SW 1271 (cell line): ENCODE measurements around the gene UNC119.

Experiments
- DNase-seq, 2 experiments: peaks; one replicate each; lab custom pipeline; 2025; lab: John Stamatoyannopoulos, UW

The UNC119 gene

DNA sequence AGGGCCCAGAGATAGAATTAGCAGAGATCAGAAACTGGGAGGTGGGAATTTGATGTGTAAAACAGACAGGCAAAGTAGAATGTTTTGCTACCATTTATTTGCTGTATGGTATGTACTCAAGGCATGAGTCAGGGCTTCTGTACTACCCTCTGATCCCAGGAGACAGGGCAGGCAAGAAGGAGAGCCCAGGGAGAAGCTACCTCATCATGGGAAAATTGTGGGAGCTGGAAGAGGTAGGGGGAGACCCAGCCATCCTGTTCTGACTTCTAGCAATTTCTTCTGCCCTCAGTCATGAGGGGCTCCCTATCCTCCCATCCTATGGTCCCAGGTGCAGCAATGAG lies 20.6 kb upstream of the UNC119 start:
- DNase-seq = no peak

DNA sequence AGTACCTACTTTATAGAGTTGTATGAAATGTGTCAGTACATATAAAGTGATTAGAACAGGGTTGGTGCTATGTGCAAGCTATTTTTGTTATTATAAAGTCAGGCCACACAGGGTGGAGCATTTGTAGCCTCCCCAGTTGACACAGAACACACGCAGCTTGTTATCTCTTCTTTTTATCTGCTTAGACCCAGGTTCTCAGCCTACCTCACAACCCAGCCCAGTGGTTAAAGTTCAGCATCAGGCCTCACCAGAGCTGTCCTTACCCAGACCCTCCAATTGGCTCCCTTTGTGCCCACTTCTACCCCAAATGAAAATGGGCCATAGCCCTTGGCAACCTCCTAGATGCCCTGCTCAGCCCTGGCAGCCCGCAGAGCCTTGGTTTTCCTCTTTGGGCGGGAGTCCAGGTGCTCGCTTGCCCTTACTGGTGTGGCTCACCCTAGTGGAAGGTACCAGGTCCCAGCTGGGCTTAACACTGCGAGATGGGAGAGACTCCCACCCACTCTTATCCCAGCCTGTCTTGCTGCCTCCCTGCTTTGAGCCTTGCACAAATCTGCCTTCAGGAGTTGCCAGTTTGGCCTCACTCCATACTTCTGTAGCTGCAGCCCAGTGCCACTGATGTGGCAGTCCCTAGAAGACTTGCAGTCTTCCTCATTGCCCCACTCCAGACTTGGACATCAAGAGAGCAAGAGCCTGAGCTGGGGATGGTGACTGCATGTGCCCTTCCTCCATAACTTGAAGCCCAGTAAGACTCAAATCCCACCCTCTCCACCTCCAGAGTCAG lies 20.0 kb upstream of the UNC119 start:
- no peak for DNase-seq

DNA sequence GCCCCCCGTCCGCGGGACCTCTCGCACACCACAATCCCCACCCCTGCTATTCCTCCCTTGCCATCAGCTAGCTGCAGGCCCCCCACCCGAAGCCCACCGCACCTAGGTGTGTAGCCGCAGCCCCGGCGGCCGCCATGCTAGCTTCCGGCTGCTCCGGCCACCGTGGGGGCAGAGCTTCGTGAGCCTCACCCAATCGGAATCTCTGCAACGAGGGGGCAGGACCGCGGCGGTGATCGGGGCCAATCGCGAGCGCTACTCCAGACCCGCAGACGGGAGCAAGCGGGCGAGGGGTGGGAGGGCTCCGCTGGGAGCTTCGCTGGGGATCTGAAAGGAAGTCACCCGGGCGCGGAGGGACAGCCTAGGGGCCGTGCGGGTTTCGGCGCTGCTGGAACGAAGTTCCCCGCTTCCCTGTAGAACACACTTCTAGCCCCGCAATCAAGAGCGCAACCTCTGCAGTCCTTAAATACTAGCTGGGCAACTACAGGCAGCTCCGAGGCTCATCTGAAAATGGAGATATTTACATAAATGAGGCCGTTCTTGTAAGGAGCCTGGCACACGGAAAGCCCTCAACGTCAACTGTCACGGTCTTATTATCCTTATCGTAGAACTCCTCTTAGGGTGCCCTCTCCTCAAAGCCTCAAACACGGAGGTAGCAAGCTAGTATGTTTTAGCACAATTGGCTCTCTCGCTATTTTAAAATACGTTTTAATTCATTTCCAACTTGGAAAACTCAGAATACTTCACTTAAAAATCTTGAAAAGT lies 19.1 kb upstream of the UNC119 start, which contains the start of gene PIGS:
Gene PIGS (minus strand): TSS at position 164 of the 762 bp plus-strand sequence. CDS start 28 bp downstream, at position 136.
- peak; percentile 74 to 91 for DNase-seq

DNA sequence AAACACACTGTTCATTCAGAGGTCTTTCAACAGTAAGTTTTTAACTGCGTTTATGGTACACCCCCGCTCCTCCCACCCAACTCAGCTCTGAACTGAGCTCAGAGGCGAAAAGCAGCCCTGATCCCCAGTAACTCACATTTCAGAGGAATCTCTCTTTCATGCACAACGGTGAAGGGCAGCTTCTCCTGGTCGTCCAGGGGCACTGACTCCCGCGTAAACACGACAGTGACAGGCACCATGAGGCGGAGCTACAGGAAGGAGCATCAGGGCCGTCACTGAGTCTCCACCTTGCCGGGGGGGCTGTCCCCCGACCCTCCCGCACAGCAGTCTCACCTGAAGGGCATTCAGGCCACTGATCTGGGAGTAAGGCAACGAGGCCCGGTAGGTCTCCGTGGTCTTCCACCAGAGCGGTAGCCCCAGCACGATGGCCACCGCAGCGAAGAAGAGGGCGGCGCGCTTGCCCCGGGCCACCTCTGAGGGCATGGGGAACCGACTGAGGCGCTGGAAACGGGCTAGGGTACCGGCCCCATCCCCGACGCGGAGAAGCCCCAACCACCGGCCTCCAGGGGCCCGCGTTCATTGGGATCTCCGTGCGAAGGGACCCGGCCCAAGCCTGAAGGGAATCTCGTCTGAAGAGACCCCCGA lies 18.4 kb upstream of the UNC119 start:
- DNase-seq = peak in 1 of 2 experiments; percentile 15

DNA sequence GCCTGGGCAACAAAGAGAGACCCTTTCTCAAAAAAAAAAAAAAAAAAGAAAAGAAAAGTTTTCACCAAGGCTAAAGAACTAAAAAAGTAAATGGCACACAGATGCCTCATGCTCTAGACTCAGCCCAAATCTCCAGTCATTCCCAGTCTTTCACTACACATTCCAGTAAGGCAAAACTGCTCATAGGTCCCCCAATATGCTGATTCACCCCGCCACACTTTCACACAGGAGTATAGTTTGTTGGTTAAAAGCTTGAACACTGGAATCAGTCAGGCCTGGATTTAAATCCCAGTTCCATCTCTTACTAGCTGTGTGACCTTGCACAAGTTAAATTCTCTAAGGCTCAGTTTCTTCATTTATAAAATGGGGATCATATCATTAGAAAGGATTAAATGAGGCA lies 17.0 kb upstream of the UNC119 start:
- no peak for DNase-seq

DNA sequence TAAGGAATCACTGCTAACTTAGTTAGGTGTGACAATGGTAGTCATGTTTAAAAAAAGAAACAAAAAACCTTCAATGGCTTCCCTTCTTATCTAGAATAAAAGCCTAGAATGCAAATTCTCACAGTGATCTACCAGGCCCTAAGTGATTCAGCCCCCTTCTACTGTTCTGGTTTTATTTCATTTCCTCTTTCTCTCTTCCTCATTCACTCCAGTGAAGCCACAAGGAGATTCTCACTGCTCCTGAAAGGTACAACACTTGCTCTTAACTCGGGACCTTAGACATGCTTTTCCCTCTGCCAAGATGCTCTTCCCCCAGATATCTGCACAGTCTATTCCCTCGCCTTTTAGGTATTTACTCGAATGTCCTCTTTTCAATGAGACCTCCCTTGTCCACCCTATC lies 15.2 kb upstream of the UNC119 start:
- no peak for DNase-seq

DNA sequence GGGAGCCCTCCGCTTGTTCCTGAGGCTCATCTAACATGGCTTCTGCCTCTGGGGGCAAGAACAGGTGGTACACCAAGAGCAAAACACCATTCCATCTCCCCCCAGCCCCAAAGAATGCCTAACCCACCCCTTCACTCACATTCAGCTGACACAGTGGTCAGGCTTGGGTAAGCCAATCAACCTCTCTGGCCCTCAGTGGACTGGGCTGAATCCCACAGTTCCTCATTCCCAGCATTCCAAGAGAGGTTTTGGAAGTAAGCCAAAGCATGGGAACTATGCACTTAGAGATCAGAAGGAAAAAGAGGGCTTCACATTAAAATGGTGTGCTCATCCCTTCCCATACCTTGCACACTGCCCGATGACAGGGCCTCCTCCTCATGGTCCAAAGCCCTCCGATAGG lies 11.1 kb upstream of the UNC119 start:
- DNase-seq = peak in 1 of 2 experiments; percentile 21

DNA sequence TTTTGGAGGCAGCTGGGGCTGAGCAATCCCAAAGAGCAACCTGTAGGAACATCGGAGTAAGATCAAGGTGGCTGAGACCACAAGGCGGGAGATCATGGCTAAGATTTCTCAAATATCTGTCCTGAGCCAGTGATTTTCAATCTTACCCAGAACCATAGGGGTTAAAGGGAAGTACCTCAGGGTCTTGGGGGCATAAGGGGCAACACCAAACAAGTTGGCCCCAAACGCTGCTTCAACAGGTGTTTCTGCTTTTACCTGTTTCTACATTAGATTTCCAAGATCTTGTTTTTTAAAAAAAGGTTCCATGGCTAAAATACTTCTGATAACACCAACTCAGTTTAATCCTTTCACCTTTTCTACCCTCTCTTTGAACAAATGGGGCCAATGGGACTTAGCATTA lies 2.6 kb upstream of the UNC119 start:
- DNase-seq = no peak

DNA sequence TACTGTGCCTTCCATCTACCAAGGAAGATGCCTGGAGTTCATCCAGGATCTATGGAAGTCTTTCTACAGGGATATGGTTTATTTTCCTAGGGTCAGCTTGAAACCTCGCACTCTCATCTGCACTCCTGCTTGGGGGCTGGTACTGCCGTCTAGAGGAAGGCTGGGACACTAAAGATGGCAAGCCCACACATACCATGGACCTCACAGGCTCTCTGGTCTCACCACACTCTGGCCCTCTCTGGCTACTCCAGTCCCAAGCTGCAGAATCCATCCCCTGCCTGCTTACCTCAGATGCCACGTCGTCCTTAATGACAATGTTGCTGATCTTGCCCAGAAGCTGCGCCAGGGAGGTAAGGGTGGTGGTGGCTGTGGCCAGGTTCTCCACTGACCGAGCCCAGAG lies 2.1 kb upstream of the UNC119 start:
- DNase-seq = no peak

DNA sequence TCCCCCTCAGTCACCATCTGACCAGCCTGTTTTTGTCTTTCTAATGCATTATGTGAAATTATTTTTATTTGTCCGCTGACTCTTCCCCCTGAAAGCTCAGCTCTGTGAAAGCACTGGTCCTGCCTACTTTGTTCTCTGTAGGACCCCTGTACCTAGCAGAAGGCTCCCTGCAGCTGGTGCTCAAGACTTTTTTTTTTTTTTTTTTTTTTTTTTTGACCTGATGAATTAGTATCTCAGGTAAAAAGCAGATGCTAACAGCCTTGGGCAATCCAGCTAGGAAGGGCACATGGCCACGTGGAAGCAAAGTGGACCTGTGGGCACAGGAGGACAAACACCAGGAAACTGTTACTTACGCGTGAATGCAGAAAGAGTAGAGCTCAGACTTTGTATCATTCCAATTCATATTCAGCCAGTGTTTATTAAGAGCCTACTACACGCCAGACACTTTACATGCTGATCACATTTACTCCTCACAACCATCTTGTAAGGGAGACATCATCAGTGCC lies 629 bp upstream of the UNC119 start:
- DNase-seq = no peak

DNA sequence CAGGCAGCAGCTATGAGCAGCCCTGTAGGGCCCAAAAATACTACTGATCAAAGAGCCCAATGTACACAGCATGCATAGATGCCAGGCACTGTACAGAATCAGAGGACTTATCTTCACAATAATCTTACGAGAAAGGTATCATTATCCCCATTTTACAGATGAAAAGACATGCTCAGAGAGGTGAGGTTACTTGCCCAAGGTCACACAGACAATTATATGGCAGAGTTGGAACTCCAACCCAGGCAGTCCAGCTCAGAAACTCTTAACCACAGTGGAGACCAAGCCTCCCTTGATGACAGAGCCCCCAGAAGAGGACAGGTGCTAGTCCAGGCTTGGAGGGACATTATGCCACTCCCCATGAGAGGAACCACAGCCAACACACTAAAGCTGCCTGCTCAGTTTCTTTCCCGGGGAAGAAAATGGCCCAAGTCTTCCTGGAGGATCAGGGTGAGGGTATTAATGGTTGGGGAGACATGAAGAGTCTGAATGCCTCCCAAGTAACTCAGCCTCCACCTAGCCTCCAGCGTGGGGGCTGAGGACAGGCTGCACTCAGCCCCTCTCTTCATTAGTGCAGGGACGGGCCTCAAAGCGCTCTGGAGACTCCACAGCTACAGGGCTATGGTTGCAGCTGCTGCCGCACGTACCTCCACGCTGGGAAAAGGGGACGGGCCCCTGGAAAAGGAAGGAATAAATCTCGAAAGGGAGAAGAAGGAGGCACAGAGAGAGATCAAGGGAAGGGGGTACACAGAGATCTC lies 826 bp downstream of the UNC119 start:
- DNase-seq = no peak

DNA sequence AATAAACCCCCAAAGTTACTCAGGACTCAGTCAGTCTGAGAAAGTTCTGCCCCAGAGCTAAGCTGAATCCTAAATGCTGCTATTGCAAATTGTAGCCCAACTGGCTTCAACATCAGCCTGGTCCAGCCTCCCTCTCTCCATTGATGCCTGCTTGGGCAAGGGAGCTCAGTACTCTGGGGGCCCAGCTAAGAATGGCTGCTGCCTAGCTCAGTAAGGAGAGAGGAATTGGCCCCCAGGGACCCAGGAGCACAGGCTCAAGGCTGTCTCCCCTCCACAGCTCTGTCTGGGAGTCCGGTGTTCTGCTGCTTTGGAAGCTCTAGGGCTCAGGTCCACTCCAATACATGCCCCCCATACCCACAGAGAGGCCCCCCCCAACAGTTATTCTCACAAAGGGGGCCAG lies 1.6 kb downstream of the UNC119 start:
- DNase-seq = no peak

DNA sequence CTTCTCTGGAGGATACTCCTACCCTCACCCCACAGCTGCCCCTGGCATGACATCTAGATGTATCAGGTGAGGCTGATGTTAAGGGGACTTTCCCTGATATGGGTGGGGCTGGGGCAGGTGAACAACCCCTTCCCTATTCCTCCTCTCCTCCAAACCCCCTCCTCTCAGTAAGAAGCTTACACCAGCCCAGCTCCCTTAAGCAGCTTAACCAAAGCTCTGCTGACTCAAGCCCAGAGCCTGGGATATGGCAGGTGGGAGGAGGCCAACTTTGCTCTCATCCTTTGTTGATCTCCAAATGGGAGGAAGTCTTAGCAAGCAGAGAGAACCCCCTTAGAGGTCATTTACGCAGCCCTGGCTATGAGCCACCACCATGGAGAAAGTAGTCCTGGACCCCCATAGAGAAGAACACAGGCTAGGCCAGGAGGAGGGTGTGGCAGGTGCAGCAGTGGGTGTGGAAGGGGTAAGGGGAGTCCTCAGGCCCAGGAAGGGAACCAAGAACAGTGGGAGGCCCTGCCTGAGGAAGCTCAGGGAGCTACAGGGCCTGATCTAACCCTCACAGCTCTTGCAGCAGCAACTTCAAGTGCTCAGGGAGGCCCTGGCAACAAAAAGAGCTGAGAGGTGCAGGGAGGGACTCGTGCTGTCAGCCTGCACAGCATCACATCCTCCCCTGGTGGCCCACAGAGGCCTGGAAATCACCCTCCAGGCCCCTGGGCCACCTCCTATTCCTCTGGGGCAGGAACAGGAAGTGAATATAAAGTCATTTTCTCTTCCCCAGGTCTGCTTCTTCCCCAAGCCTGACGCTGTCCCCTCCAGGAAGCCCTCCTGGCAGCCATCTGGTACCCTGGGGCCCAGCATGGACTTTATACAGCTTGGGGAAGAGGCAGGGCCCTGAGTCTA lies 2.9 kb downstream of the UNC119 start:
- no peak for DNase-seq

DNA sequence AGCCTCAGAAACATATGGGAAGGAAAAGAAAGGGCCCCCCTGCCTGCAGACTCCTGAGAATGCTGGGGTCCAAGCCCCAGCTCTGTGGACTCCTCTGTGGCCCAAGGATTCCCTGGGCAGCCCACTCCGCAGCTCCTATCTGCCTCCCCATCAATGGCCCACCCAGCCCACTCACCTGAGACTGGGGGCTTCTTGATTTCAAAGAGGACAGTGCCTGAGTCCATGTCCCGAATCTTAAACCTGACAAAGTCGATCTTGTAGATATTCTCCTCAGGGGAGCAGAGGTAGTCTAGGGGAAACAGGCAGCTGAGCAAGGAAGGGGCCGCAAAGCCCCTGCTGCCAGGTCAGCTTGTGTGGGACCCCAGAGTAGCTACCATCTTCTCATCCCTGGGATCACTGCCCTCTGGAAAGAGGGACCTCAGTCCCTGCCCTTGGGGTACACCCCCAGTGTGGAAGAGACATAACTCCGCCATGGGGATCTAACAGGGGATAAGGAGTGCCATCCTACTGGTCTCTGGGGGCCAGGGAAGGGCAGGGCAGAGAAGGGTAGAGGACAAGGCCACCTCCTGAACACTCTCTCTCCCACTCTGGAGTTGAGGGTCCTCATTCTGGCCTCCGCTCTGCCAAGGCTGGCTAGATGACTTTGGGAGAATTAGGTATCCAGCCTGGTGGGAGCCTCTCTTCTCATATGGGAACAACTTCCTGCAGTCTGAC lies 3.9 kb downstream of the UNC119 start:
- DNase-seq = no peak

DNA sequence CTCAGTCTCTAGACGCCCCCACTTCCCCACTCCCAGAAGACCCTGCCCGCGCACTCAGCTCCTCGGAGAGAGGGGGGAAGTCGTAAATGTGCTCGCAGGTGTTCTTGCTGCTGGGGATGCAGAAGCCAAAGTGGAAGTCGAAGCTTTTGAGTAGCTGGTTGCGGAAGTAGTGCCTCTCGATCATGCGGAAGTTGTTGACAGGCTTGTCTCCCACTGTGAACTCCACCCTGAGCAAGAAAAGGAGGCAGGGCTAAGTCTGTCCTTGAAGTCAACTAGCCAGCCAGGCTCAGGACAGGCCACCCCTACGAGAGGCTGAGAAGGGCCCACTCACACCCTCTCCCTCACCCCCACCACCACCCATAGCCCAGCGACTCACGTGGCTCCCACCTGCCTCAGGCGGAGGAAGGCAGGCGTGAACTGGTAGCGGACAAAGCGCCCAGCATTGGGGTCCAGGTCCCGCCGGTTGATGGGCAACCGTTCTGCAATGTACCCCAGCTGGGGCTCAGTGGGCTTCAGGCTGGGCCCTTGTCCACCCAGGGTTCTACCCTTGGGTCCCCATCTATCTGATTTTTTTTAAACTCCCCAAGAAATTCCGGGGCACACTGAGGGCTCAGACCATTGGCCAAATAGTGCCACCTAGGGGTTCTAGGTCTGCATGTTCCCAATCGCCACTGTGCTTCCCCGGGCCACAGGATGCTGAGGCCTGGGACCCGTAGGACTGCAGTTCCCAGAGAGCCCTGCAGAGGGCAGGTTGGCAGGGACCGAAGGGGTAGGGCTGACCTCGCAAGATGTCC lies 4.6 kb downstream of the UNC119 start:
- peak in 1 of 2 experiments; percentile 67 for DNase-seq

DNA sequence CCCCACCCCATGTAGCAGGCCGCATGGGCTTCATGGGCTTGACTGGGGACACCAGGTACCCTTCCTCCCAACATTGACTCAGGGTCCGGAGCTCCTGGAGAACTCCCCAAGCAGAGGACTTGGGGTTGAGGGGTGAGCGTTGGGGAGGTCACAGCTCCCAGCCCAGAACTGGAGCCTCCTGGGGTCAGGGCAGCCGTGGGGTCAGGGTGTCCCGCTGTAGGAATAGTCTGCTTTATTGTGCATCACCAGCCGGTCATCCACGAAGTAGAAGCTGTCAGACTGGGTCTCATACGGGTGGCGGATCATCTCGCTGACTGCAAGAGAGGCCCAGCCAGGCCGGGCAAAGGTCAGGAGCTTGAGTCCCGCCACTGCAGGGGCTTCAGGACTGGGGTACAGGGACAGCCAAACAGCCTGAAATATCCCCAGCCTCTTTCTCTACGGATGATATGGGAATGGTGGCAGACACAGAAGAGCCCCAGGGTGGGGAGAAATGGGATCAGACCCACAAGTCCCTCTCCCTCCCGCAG lies 5.3 kb downstream of the UNC119 start:
- DNase-seq = no peak

DNA sequence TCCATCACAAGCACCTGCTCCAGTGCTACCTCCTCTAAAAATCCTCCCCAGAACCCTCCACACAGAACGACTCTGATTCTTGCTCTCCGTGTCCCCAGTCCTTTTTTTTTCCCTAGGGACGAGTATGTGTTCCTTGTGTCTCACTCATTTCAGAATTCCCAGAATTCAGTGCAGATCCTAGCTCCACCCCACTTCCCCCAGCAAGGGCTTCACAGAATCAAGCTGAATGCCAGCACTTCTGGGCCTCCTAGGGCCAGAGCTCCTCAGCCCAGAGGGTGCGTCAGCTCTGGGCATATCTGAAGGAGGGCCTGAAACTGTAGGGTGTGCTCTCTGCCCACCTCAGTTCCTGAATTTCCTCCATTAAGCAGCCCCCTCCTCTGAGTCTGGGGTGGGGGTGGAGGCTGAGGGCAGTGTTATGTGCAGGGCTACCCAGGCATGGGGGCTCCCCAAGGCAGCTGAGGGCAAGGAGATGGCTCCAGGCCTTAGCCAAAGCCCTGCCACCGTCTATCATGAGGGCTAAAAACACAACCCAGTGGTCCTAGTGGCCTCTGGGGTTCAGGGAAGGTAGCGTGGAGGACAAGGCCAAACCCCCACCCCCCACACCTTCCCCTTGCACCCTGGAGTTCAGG lies 6.5 kb downstream of the UNC119 start:
- no peak for DNase-seq

DNA sequence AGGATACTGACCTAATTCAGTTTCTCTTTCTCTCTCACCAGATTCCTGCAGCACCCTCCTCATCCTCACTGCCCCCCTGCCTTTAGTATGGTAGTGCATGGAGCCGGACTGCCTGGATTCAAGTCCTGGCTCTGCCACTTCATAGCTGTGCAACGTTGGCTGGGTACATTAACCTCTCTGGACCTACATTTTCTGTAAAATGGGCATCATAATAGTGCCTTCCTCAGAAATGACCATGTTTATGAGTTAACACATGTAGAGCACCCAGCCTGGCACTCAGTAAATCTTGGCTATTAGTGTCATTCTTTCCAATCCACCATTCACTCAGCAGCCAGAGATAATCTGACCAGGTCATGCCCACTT lies 7.3 kb downstream of the UNC119 start:
- no peak for DNase-seq
